GM19438 (cell line): ENCODE results near the gene SLC12A8.

Experiments used
- ATAC-seq: cut with Tn5 transposase; IDR thresholded peaks from one replicate; pipeline ENCODE4 v1.9.1; 2021; ENCODE audit warnings: low read depth; ENCODE audit not compliant: unreplicated experiment

SLC12A8 gene

DNA sequence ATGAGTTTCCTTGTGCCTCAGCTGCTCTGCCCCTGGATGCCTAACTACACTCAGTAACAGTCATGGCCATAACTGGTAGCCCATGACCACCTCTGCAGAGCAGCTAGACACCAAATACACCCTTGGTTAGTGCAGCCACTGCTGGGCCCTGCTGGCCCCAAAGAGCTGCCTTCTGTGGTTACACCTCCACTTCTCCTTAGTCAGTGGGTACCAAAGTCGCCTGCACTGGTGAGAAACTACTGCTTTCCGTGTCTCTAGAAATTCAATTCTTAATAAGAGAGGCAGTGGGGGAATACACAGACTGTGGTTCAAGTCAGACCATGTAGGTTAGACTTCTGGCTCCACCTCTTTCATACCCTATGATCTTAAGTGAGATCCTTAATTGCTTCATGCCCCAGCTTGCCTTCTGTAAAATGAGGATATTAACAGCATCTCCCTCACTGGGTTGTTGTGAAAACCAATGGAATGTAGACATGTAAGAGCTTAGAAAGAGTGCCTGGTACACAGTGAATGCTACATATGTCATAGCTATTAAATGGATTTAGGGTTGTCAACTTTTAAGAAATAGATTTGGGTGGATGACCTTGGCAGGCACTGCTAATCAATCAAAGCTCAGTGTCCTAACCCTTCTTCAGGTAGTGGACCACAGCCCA lies 174.9 kb downstream of the SLC12A8 start:
- no peak for ATAC-seq

DNA sequence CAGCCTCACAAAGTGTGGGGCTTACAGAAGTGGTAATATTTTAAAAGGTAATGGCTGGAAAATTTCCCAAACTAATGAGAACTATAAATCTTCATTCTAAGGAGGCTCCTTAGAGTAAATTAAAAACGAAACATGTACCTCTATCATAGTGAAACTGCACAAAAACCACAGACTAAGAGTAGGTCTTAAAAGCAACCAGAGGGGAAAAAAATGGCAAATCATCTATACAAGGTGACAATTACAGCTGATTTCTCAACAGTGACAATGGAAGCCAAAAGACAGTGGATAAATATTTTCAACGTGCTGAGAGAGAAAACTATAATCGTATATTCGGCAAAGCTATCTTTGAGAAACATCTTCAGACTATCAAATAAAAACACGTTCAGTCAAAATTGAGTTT lies 177.3 kb downstream of the SLC12A8 start:
- ATAC-seq = no peak

DNA sequence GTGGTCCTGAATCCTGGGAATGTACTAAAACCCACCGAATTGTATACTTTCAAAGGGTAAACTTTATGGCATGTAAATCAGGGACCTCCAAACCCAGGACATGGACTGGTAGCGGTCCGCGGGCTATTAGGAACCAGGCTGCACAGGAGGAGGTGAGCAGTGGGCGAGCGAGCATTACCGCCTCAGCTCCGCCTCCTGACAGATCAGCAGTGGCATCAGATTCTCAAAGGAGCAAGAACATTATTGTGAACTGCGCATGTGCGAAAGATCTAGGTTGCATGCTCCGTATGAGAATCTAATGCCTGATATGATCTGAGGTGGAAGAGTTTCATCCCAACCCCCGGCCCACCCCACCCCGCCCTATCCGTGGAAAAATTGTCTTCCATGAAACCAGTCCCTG lies 178.9 kb downstream of the SLC12A8 start:
- ATAC-seq = no peak

DNA sequence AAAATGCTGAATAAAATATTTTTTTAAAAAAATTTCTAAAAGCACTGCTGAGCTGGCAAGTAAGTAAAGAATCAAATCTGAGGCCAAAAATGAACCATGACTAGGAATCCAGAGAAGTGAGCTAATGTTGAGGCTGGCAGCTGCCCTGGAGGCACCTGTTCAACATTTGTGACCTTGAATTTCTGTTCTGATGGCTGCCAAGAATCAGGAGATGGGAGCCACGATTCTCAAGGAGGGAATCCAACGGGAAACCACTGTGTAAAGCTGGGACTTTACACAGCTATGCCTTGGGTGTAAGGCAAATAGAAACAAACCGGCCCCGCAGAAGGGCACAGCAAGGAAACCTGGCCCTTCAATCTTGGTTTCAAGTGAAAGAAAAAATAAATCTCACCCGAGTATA lies 179.4 kb downstream of the SLC12A8 start:
- no peak for ATAC-seq

DNA sequence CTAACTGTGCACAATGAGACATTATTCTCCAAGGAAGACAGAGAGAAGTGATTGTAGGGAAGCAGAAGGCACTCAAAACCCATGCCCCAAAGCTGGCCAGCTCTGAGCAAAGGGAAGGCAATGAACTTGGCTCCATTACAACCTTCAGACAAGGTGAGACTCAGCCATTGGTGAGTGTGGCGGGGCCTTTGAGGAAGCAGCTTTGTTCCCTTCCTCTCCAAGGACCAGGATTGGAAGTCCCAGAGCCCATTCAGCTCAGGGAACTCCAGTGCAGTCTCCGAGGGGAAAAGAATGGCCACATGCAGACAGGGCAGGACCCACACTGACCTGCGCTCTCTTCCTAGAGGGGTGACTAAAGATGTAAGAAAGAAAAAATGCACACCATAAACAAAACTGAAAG lies 179.9 kb downstream of the SLC12A8 start:
- no peak for ATAC-seq
